Caco-2 (cell line): ENCODE data around the gene FAM114A2. TPM values are rescaled to one million over a fixed set of nuclear protein-coding genes. Genes with fewer than 3 reads are reported as not detected.

Experiments used
- BruUV-seq: library from RNA; stranded (reverse); fragments of 400-500 nt; replicated peaks from 2 replicates; lab custom pipeline; 2021; lab: Mats Ljungman, UMichigan
- CTCF ChIA-PET: fragments of 300-600 bp; sonication (Branson Sonifier 250); formaldehyde crosslinking; loops from one replicate; lab custom pipeline; 2022; ENCODE audit warnings: antibody characterized with exemption; lab: Charles Lee
- POLR2A ChIA-PET: fragments of 300-600 bp; sonication (Branson Sonifier 250); formaldehyde crosslinking; loops from one replicate; lab custom pipeline; 2022; ENCODE audit warnings: antibody characterized with exemption; lab: Charles Lee
- DNase-seq, 2 experiments: peaks; one replicate each; pipeline versions ENCODE4 v3.0.0 to v3.0.0-alpha.2; 2020 to 2022
- H3K27me3 ChIP-seq: replicated peaks from 2 replicates; pipeline ENCODE4 v1.6.0; 2011; ENCODE audit warnings: low read length; ENCODE audit not compliant: control insufficient read depth, insufficient read depth
- H3K36me3 ChIP-seq: 2 replicates; pipeline ENCODE4 v1.5.1; 2011; ENCODE audit warnings: low read length; ENCODE audit not compliant: control insufficient read depth, insufficient read depth
- H3K4me1 ChIP-seq: fragments of 250-450 bp; sonication (Bioruptor Pico); 2 replicates; pipeline ENCODE4 v1.5.1; 2020; ENCODE audit warnings: mild to moderate bottlenecking
- H3K4me3 ChIP-seq: 2 replicates; pipeline ENCODE4 v1.5.1; 2011; ENCODE audit warnings: low read depth, mild to moderate bottlenecking, control low read depth, low read length
- H3K9me3 ChIP-seq: fragments of 250-450 bp; sonication (Bioruptor Pico); 2 replicates; pipeline ENCODE4 v1.5.1; 2020; ENCODE audit warnings: mild to moderate bottlenecking, moderate library complexity
- H3K27ac Mint-ChIP-seq: one replicate; pipeline ENCODE4 v1.8.0; 2022; ENCODE audit warnings: mixed read lengths; ENCODE audit not compliant: unreplicated experiment
- H3K27me3 Mint-ChIP-seq: one replicate; pipeline ENCODE4 v1.8.0; 2022; ENCODE audit warnings: mixed read lengths; ENCODE audit not compliant: insufficient read depth, unreplicated experiment
- H3K36me3 Mint-ChIP-seq: one replicate; pipeline ENCODE4 v1.8.0; 2022; ENCODE audit warnings: mild to moderate bottlenecking, mixed read lengths; ENCODE audit not compliant: insufficient read depth, unreplicated experiment
- H3K4me1 Mint-ChIP-seq: one replicate; pipeline ENCODE4 v1.8.0; 2022; ENCODE audit warnings: low read depth, mixed read lengths; ENCODE audit not compliant: unreplicated experiment
- H3K4me3 Mint-ChIP-seq: one replicate; pipeline ENCODE4 v1.8.0; 2022; ENCODE audit warnings: mild to moderate bottlenecking, moderate library complexity, mixed read lengths; ENCODE audit not compliant: unreplicated experiment
- H3K9me3 Mint-ChIP-seq: one replicate; pipeline ENCODE4 v1.8.0; 2022; ENCODE audit warnings: mixed read lengths; ENCODE audit not compliant: unreplicated experiment
- intact Hi-C: fragments of 100-400 bp; cut with micrococcal nuclease; formaldehyde crosslinking; loops from one replicate; pipeline ENCODE4 v1.10.0; 2022; ENCODE audit not compliant: unreplicated experiment
- total RNA-seq: library from RNA; stranded (reverse); gene quantifications from 2 replicates; pipeline ENCODE4 v1.2.3, GENCODE V29; 2022
- TF ChIP-seq, protein P1 (sequence below), 2 experiments: fragments of 200-600 bp in 1 of 2; IDR thresholded peaks; 1 replicate in 1 of 2; 2 replicates in 1 of 2; pipeline versions ENCODE4 v1.5.1 to v1.8.0; 2011 to 2022; ENCODE audit warnings: antibody characterized with exemption in 1 of 2, control low read depth in 1 of 2, inconsistent platforms in 1 of 2, low read depth in 1 of 2, low read length in 1 of 2, mild to moderate bottlenecking in 1 of 2, moderate library complexity in 1 of 2; ENCODE audit not compliant: insufficient read depth in 1 of 2, severe bottlenecking in 1 of 2, unreplicated experiment in 1 of 2

FAM114A2 gene
- total RNA-seq, 1 experiment from 2014 or later, result 15.6 TPM

DNA sequence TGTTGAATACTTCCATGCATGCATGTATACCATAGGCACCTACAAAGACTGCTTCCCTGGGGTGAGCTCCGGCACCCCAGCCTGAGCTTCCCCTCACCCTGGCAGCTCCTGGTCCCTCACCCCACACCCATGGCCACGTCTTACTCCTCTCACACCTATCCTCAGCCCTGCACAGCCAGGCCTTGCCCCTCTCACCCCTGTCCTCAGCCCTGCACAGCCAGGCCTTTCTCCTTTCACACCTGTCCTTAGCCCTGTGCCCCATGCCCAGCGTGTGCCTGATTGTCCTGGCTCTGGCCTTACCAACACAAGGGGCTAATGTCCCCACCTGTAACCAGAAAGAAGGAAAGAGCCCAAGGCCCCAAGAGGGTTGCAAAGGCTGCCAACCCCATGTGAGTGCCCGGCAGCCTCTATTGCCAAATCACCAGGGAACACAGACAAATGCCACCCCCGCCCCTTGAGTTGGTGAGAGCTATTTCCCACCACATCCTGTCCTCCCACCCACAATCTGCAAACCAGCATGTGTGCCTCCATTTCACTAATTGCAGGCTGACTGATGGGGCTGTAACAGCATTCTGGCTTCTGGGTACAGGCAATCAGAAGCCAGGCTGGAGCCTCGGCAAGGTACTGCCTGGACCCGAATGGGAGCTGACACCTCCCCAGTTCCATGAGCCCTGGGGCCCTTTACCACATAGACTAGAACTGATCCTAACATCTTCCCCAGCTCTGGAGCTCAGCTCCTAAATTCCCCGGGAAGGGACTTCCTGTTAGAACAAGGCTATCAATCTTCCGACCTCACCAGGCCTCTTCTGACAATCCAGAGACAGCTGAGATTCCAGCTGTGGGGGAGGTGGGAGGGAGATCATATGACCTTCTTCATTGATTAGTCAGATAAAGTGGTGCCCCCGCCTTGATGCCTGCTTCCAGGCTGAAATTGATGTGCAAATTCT, 78.2 kb downstream of the FAM114A2 start:
- Histone ChIP-seq H3K9me3 (0 out of 2 replicates have a peak, but pooled peaks cover 3% of the 10 kb centered on the region), H3K4me3 (no peak overlapping the region), H3K36me3 (no peaks in the 10 kb centered on the region), H3K4me1 (peaks cover 12% of the 10 kb centered on the region; the same call in 1 of the 2 replicates), H3K27me3 (no peaks in the 10 kb centered on the region)
- POLR2A ChIA-PET, result interaction anchor here (0.5 kb wide), 1 partner anchor 305 kb away, joined by 4 read pairs; no protein-coding TSS in a partner anchor
- intact Hi-C loops, result loop anchor here (10.0 kb wide), 1 partner anchor 246 kb away; no protein-coding TSS in a partner anchor
- Mint-ChIP-seq H3K4me1 (peaks cover 20% of the 10 kb centered on the region), H3K9me3 (no peaks in the 10 kb centered on the region), H3K4me3 (no peak overlapping the region), H3K36me3 (no peaks in the 10 kb centered on the region), H3K27ac (peak overlapping the region; percentile 83), H3K27me3 (no peaks in the 10 kb centered on the region)
- DNase-seq, result no peak
- TF ChIP-seq, protein P1, sequence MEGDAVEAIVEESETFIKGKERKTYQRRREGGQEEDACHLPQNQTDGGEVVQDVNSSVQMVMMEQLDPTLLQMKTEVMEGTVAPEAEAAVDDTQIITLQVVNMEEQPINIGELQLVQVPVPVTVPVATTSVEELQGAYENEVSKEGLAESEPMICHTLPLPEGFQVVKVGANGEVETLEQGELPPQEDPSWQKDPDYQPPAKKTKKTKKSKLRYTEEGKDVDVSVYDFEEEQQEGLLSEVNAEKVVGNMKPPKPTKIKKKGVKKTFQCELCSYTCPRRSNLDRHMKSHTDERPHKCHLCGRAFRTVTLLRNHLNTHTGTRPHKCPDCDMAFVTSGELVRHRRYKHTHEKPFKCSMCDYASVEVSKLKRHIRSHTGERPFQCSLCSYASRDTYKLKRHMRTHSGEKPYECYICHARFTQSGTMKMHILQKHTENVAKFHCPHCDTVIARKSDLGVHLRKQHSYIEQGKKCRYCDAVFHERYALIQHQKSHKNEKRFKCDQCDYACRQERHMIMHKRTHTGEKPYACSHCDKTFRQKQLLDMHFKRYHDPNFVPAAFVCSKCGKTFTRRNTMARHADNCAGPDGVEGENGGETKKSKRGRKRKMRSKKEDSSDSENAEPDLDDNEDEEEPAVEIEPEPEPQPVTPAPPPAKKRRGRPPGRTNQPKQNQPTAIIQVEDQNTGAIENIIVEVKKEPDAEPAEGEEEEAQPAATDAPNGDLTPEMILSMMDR (IDR thresholded peaks at IDR 0.05; ENCODE audit: insufficient read depth in 1 of 2, low read depth in 1 of 2, low read length in 1 of 2, severe bottlenecking in 1 of 2, unreplicated experiment in 1 of 2), result no peak
- no TSS peak for BruUV-seq
- CTCF ChIA-PET, result no interaction called here

DNA sequence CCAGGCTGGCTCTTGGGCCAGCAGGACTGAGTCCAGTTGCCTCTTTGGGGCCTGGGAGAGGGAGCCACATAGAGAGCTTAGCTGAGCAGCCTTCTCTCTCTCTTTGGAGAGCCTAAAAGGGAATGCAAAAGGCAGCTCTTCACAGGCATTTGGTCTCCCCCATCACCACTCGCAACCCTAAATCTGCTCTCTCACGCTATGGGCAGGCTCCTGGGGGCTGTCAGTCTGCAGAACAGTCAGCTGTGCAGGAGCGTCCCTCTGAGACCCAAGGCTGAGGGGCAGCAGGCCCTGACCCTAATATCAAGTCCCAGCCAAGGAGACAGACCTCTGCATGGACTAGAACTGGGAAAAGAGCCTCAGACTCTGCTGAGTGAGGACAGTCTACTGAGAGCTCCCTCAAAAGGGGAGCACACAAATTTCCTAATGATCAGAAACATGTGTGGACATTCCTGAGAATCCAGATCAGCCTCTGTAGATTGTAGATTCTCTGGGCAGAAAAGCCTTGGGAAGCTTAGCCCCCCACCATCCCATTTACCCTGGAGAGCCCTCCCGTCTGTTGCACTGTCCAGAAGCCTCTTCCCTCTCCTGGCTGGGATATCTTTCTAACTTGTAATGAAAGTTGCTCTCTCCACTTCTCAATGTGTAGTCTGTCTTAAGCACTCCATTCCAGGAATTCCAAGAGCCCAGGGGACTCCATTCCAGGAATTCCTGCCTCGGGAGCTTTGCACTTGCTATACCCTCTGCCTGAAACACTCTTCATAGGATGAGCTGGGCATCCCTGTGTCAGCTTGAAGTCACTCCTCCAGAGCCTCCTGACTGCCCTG, 79.4 kb downstream of the FAM114A2 start:
- peak; percentile 30 to 59 for DNase-seq
- H3K4me1 ChIP-seq, result peaks cover 12% of the 10 kb centered on the region; the same call in 1 of the 2 replicates
- intact Hi-C loops, result no loop called here
- H3K27me3 Mint-ChIP-seq, result no peaks in the 10 kb centered on the region
- TF ChIP-seq, protein P1 (IDR thresholded peaks at IDR 0.05; ENCODE audit: insufficient read depth in 1 of 2, low read depth in 1 of 2, low read length in 1 of 2, severe bottlenecking in 1 of 2, unreplicated experiment in 1 of 2), result no peak
- H3K36me3 ChIP-seq, result no peaks in the 10 kb centered on the region
- H3K4me1 Mint-ChIP-seq, result peaks cover 15% of the 10 kb centered on the region
- H3K9me3 Mint-ChIP-seq, result no peaks in the 10 kb centered on the region
- 0 out of 2 replicates have a peak, but pooled peaks cover 3% of the 10 kb centered on the region for H3K9me3 ChIP-seq
- no TSS peak for BruUV-seq
- no peaks in the 10 kb centered on the region for H3K36me3 Mint-ChIP-seq
- no peak overlapping the region for H3K4me3 ChIP-seq
- POLR2A ChIA-PET, result no interaction called here
- no peaks in the 10 kb centered on the region for H3K27me3 ChIP-seq
- H3K4me3 Mint-ChIP-seq, result no peak overlapping the region
- H3K27ac Mint-ChIP-seq, result peak overlapping the region; percentile 26
- CTCF ChIA-PET, result no interaction called here

DNA sequence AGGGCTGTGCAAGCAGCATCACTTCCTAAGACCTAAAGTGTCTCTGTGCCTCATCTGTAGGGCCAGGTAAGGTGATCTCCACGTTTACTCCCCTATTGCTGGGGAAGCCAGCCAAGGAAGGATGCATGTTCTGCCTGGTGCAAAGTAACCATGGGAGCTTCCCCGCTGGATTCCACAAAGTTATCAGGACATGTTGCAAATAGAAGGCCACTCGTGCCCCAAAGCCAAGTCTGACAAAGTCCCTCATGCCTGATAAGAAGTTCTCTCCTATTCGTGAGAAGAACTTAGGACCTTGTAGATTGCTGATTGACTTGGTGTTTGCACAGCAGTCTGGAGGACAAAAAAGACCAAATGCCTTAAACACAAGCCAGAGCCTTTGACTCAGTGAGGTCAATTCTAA, 81.5 kb downstream of the FAM114A2 start:
- Mint-ChIP-seq H3K4me3 (no peak overlapping the region), H3K9me3 (no peaks in the 10 kb centered on the region), H3K4me1 (peaks cover 15% of the 10 kb centered on the region), H3K36me3 (no peaks in the 10 kb centered on the region), H3K27ac (no peak overlapping the region), H3K27me3 (no peaks in the 10 kb centered on the region)
- TF ChIP-seq, protein P1 (IDR thresholded peaks at IDR 0.05; ENCODE audit: insufficient read depth in 1 of 2, low read depth in 1 of 2, low read length in 1 of 2, severe bottlenecking in 1 of 2, unreplicated experiment in 1 of 2), result no peak
- H3K27me3 ChIP-seq, result no peaks in the 10 kb centered on the region
- 0 out of 2 replicates have a peak, but pooled peaks cover 3% of the 10 kb centered on the region for H3K9me3 ChIP-seq
- no TSS peak for BruUV-seq
- ChIA-PET CTCF (no interaction called here), POLR2A (no interaction called here)
- no peaks in the 10 kb centered on the region for H3K36me3 ChIP-seq
- H3K4me1 ChIP-seq, result peaks cover 12% of the 10 kb centered on the region; the same call in 1 of the 2 replicates
- H3K4me3 ChIP-seq, result no peak overlapping the region
- DNase-seq, result no peak
- intact Hi-C loops, result no loop called here
